B cell (primary cell): ENCODE data around the gene AUTS2. TPM values are rescaled to one million over a fixed set of nuclear protein-coding genes. Genes with fewer than 3 reads are reported as not detected.
A peak's percentile ranks its signal among the peaks of the same experiment; 100 is the strongest.

Source experiments
- ATAC-seq: fragments of 200-7000 bp; cut with Tn5 transposase; one replicate; pipeline ENCODE4 v1.10.0; 2021; ENCODE audit warnings: low read depth, mild to moderate bottlenecking, moderate number of reproducible peaks, moderate library complexity
- CTCF ChIA-PET: fragments of 350-600 bp; sonication (Branson Sonifier 250); formaldehyde crosslinking; loops from one replicate; lab custom pipeline; 2021; ENCODE audit warnings: antibody characterized with exemption, inconsistent platforms; lab: Charles Lee
- POLR2A ChIA-PET: fragments of 350-600 bp; sonication (Branson Sonifier 250); formaldehyde crosslinking; loops from one replicate; lab custom pipeline; 2021; ENCODE audit warnings: antibody characterized with exemption; lab: Charles Lee
- DNase-seq: peaks from one replicate; pipeline ENCODE4 v3.0.0; 2013
- H2AFZ ChIP-seq: 2 replicates; pipeline ENCODE4 v1.6.1; 2012; ENCODE audit warnings: mild to moderate bottlenecking, low read depth, low read length; ENCODE audit not compliant: insufficient read depth, poor library complexity, severe bottlenecking
- H3K27ac ChIP-seq, 2 donors: 1 replicate in 1 of 2; 2 replicates in 1 of 2; pipeline ENCODE4 v1.5.1; 2012 to 2013; ENCODE audit warnings: low read length in 2 of 2, mild to moderate bottlenecking in 2 of 2, moderate library complexity in 1 of 2
- H3K27me3 ChIP-seq, 4 experiments: fragments of 200-600 bp in 1 of 4; sonication (generic) in 1 of 4; replicated peaks in 1 of 4; 1 replicate in 2 of 4; 2 replicates in 2 of 4; pipeline versions ENCODE4 v1.6.1 to v1.7.0; 2013 to 2016; ENCODE audit warnings: low read length in 3 of 4, mild to moderate bottlenecking in 2 of 4, mixed read lengths in 1 of 4, moderate library complexity in 1 of 4; ENCODE audit not compliant: insufficient read depth in 4 of 4, control insufficient read depth in 3 of 4; ENCODE audit errors: control extremely low read depth in 1 of 4
- H3K36me3 ChIP-seq, 2 experiments: replicated peaks in 1 of 2; 1 replicate in 1 of 2; 2 replicates in 1 of 2; pipeline versions ENCODE4 v1.6.1 to v1.7.1; 2013; ENCODE audit warnings: low read length in 1 of 2; ENCODE audit not compliant: insufficient read depth in 2 of 2, control insufficient read depth in 1 of 2; ENCODE audit errors: control extremely low read depth in 1 of 2, extremely low read depth in 1 of 2
- H3K4me1 ChIP-seq, 2 donors: fragments of 200-600 bp in 1 of 2; sonication (generic) in 1 of 2; 1 replicate in 1 of 2; 2 replicates in 1 of 2; pipeline versions ENCODE4 v1.5.1 to v1.6.1; 2013 to 2017; ENCODE audit warnings: low read length in 2 of 2; ENCODE audit not compliant: control insufficient read depth in 2 of 2, insufficient read depth in 2 of 2
- H3K4me2 ChIP-seq: replicated peaks from 2 replicates; pipeline ENCODE3; 2012; ENCODE audit warnings: mild to moderate bottlenecking, low read depth, low read length; ENCODE audit not compliant: poor library complexity, severe bottlenecking
- H3K4me3 ChIP-seq, 5 experiments: fragments of 200-600 bp in 1 of 5; sonication (generic) in 1 of 5; 1 replicate in 3 of 5; 2 replicates in 2 of 5; pipeline versions ENCODE4 v1.5.1 to v1.7.0; 2011 to 2016; ENCODE audit warnings: low read length in 4 of 5, mild to moderate bottlenecking in 4 of 5, low read depth in 2 of 5, control low read depth in 1 of 5, moderate library complexity in 1 of 5; ENCODE audit not compliant: insufficient read depth in 1 of 5; ENCODE audit errors: control extremely low read depth in 1 of 5, extremely low read depth in 1 of 5
- H3K79me2 ChIP-seq: fragments of 200-600 bp; sonication (generic); one replicate; pipeline ENCODE4 v1.6.0; 2016; ENCODE audit warnings: low read length; ENCODE audit not compliant: control insufficient read depth, insufficient read depth
- H3K9ac ChIP-seq: fragments of 200-600 bp; sonication (generic); 2 replicates; pipeline ENCODE4 v1.6.1; 2017; ENCODE audit warnings: mild to moderate bottlenecking, low read length, moderate library complexity
- H3K9me3 ChIP-seq, 3 donors: one replicate each; pipeline versions ENCODE4 v1.6.1 to v1.7.1; 2013; ENCODE audit warnings: low read length in 2 of 3; ENCODE audit not compliant: control insufficient read depth in 2 of 3, insufficient read depth in 1 of 3; ENCODE audit errors: control extremely low read depth in 1 of 3
- H4K20me1 ChIP-seq: 2 replicates; pipeline ENCODE4 v1.6.0; 2012; ENCODE audit warnings: mild to moderate bottlenecking, low read length; ENCODE audit not compliant: insufficient read depth, control insufficient read depth, poor library complexity, severe bottlenecking
- H3K27ac Mint-ChIP-seq: one replicate; pipeline ENCODE4 v1.8.0; 2021; ENCODE audit warnings: mixed read lengths
- H3K27me3 Mint-ChIP-seq: one replicate; pipeline ENCODE4 v1.8.0; 2021; ENCODE audit warnings: mixed read lengths
- H3K4me1 Mint-ChIP-seq: one replicate; pipeline ENCODE4 v1.8.0; 2021; ENCODE audit warnings: mixed read lengths
- H3K4me3 Mint-ChIP-seq: one replicate; pipeline ENCODE4 v1.8.0; 2021; ENCODE audit warnings: mixed read lengths
- H3K9me3 Mint-ChIP-seq: one replicate; pipeline ENCODE4 v1.8.0; 2022; ENCODE audit warnings: mixed read lengths; ENCODE audit not compliant: insufficient read depth
- CTCF ChIP-seq: fragments of 200-600 bp; IDR thresholded peaks from one replicate; pipeline ENCODE4 v1.8.0; 2022; ENCODE audit warnings: antibody characterized with exemption, mild to moderate bottlenecking
- EZH2 ChIP-seq: IDR thresholded peaks from 2 replicates; pipeline ENCODE4 v1.6.1; 2012; ENCODE audit warnings: borderline replicate concordance, low read depth, mild to moderate bottlenecking, moderate library complexity, low read length; ENCODE audit not compliant: insufficient read depth, poor library complexity, severe bottlenecking
- WGBS: methylation state at CpG from one replicate; pipeline ENCODE4 v1.1.5; 2013; ENCODE audit warnings: missing lambda C conversion rate; ENCODE audit not compliant: insufficient coverage; 5-methylcytosine and 5-hydroxymethylcytosine counted together
- intact Hi-C: fragments of 100-400 bp; cut with micrococcal nuclease; formaldehyde crosslinking; loops from one replicate; pipeline ENCODE4 v1.10.0; 2022
- polyA plus RNA-seq: library from polyadenylated mRNA; depleted of rRNA; stranded (reverse); fragments of >200 nt; gene quantifications from 2 replicates; pipeline ENCODE4 v1.2.3, GENCODE V29; 2012
- total RNA-seq, 2 donors: library from RNA; stranded (reverse); fragments of 120-200 nt in 1 of 2; gene quantifications; 1 replicate in 1 of 2; 2 replicates in 1 of 2; pipeline versions ENCODE4 v1.2.3 to v1.2.4, GENCODE V29; 2013 to 2022

AUTS2 gene
- total and polyA plus RNA-seq, 2 donors (not counting 1 experiment from before 2014, with no cell fraction given) = 22.3 to 35.0 TPM

- Mint-ChIP-seq H3K4me1 (peaks cover 62% of the 10 kb centered on the region), H3K27ac (peak overlapping the region; percentile 98), H3K9me3 (peaks cover 2% of the 10 kb centered on the region), H3K27me3 (no peaks in the 10 kb centered on the region), H3K4me3 (peak overlapping the region; percentile 94)
- Histone ChIP-seq H3K4me3 (peak overlapping the region in 1 of 5 experiments; percentile 79), H3K9ac (peak overlapping the region; percentile 77), H3K36me3 (no peaks in the 10 kb centered on the region), H3K4me1 (peaks cover 47 to 54% of the 10 kb centered on the region in 2 donors), H3K27me3 (no peaks in the 10 kb centered on the region), H3K27ac (peak overlapping the region in 1 of 2 donors; percentile 81), H4K20me1 (no peaks in the 10 kb centered on the region), H2AFZ (peak overlapping the region; percentile 19), H3K9me3 (peaks cover 0 to 7% (median 0%) of the 10 kb centered on the region in 3 donors), H3K79me2 (peaks cover 13% of the 10 kb centered on the region), H3K4me2 (peak overlapping the region; percentile 78)
- no peak for DNase-seq
- ChIA-PET CTCF (interaction anchor here (0.9 to 5.2 kb wide), 5 partner anchors 15 to 1646 kb away, joined by 3 to 27 read pairs (median 4); no protein-coding TSS in a partner anchor), POLR2A (no interaction called here)
- TF ChIP-seq EZH2 (no peak), CTCF (no peak)
- intact Hi-C loops = no loop called here
- ATAC-seq = no peak
- 88% methylated on average over 1 of the region's 6 CpGs for WGBS
Observed at GRCh38 chr7:69823151-69823744, 225.0 kb downstream of the AUTS2 start.
